C4-2B (cell line): ENCODE results near the gene RPS6KA5.

Experiments used
- H3K27ac ChIP-seq: fragments of 450-650 bp; 2 replicates; pipeline ENCODE4 v1.5.1; 2017
- ZFX ChIP-seq: fragments of 450-650 bp; IDR thresholded peaks from 2 replicates; pipeline ENCODE4 v1.6.1; 2017
- TF ChIP-seq, protein P1 (sequence below): fragments of 450-650 bp; conservative IDR thresholded peaks from 2 replicates; pipeline ENCODE4 v1.5.1; 2017; ENCODE audit warnings: mild to moderate bottlenecking

RPS6KA5 gene

DNA sequence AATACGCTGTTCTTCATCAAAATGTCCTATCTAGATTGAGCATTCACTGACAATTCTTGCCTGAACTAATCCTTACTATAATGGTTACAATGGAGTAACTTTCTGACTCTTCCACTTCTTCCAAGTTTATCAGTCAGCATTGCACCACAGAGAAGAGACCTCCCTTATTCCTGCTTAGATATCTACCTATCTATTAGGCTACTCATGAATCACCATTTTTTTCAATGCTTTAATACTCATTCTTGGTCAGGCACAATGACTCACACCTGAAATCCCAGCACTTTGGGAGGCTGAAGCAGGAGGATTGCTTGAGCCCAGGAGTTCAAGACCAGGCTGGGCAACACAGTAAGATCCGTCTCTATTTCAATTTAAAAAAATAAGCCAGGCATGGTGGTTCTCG lies 39.3 kb downstream of the RPS6KA5 start:
- no peak overlapping the region for H3K27ac ChIP-seq
- no peak for TF ChIP-seq ZFX
- TF ChIP-seq, protein P1, sequence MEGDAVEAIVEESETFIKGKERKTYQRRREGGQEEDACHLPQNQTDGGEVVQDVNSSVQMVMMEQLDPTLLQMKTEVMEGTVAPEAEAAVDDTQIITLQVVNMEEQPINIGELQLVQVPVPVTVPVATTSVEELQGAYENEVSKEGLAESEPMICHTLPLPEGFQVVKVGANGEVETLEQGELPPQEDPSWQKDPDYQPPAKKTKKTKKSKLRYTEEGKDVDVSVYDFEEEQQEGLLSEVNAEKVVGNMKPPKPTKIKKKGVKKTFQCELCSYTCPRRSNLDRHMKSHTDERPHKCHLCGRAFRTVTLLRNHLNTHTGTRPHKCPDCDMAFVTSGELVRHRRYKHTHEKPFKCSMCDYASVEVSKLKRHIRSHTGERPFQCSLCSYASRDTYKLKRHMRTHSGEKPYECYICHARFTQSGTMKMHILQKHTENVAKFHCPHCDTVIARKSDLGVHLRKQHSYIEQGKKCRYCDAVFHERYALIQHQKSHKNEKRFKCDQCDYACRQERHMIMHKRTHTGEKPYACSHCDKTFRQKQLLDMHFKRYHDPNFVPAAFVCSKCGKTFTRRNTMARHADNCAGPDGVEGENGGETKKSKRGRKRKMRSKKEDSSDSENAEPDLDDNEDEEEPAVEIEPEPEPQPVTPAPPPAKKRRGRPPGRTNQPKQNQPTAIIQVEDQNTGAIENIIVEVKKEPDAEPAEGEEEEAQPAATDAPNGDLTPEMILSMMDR = no peak

DNA sequence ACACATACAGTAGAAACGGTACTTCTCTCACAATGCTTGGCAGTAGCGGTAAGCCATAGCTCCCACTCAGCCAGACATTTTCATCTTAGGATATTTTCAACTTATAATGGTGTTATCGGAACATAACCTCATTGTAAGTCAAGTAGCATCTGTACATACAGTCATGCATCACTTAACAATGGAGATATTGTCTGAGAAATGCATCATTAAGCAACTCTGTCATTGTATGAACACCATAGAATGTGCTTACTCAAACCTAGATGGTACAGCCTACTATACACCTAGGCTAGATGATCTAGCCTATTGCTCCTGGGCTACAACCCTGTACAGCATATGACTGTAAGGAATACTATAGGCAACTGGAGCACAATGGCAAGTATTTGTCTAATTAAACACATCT lies 40.8 kb downstream of the RPS6KA5 start:
- TF ChIP-seq, protein P1 = no peak
- no peak for TF ChIP-seq ZFX

DNA sequence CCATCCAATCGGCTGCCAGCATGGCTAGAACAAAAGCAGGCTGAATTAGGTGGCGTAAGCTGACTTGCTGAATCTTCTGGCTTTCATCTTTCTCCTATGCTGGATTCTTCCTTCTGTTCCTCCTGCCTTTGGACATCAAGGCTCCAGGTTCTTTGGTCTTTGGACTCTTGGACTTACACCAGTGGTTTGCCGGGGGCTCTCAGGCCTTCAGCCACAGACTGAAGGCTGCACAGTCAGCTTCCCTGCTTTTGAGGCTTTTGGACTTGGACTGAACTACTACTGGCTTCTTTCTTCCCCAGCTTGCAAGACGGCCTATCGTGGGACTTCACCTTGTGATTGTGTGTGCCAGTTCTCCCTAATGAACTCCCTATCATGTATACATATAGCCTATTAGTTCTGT lies 42.0 kb downstream of the RPS6KA5 start:
- TF ChIP-seq, protein P1 = no peak
- TF ChIP-seq ZFX = no peak
- no peak overlapping the region for H3K27ac ChIP-seq

More for the DNA sequence above, 40.8 kb downstream of the RPS6KA5 start:
- no peak overlapping the region for H3K27ac ChIP-seq

DNA sequence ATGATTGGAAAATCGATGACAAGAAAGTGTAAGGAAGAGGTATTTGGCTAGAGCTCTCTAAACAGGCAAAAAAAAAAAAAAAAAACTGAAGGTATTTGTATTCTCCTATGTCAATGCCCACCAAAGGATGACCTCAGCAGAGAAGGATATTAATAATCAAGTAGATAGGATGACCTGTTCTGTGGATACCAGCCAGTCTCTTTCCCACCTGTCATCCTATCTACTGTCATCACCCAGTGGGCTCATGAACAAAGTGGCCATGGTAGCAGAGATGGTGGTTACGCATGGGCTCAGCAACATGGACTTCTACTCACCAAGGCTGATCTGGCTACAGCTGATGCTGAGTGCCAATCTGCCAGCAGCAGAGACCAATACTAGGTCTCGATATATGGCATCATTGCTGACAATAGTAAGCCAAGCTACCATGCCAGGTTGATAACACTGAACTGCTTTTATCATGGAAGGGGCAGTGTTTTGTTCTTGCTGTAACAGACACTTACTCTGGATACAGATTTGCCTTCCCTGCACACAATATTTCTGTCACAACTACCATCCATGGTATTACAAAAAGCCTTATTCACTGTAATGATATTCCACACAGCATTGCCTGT lies 43.5 kb downstream of the RPS6KA5 start:
- TF ChIP-seq, protein P1 = no peak
- TF ChIP-seq ZFX = no peak
- no peak overlapping the region for H3K27ac ChIP-seq

DNA sequence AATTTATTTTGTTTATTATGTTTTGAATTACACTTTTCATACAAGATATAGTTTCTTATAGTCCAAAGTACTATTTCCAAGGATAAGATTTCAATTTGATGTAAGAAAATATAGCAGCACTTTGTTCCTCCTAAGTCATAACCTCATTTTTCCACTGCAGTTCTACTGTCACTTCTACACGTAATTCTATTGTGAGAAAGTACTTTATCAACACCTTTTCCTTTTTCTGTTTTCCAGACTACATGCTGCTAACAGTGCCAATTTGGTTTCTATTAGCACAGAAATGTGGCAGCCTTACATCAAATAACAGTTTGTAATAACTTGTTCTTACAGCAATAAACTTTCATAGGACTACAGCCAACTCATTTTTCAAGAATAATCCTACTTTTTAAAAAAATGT lies 45.0 kb downstream of the RPS6KA5 start:
- no peak for TF ChIP-seq ZFX
- TF ChIP-seq, protein P1 = no peak
- H3K27ac ChIP-seq = no peak overlapping the region

DNA sequence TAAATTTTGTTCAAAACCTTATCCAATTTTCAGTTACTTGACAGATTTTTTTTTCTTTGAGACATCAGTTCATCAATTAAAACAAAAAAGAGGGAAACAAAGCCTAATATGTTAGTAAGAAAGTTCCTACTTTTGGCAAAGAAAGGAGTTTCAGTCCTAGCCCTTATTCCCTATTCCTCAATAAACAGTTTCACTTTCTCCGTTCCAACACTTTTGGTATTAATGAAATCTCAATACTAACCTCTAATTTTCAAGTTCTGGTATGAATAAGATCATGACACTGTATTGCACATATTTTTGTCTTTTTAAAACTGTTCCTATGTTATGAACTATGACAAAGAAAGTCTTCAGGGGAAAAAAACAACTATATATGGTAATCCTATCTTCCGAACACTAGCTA lies 48.4 kb downstream of the RPS6KA5 start:
- no peak overlapping the region for H3K27ac ChIP-seq
- TF ChIP-seq ZFX = no peak
- TF ChIP-seq, protein P1 = no peak

DNA sequence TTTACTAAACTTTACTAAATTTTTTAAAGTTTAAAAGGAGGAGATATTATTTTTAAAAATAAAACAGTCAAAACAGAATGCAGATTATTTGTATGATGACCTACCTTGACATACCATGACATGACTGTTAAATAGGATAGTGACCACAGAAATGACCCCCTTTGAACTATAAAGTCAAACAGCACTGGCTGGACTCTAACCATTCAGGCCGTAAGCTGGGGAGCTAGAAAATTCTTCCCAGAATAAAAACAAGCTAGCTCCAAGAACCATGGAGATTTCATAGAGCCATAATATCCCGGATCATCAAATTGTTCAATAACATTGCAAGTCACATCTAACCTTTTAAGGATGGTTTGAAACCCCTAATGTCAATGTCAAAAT lies 50.3 kb downstream of the RPS6KA5 start:
- H3K27ac ChIP-seq = no peak overlapping the region
- TF ChIP-seq, protein P1 = no peak
- TF ChIP-seq ZFX = no peak
